ENCODE results near the gene SNRPB.

SNRPB gene

DNA sequence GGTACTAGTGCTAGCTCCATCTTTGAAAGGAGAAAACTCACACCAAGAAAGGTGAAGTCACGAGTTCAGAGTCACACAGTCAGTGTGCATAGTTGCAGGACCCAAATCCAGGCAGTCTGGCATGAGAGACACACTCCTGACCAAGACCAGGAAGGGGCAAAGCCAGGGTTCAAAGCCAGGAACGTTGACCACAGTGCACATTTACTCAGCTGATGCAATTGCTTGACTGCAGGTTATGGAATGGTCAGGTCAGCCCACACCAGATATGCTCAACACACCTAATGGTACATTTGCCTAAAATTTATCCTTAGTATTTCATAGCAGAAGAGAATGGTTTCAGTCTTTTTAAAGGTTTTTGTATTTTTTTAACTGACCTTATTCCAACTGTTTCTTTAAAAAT is 52.2 kb downstream of the SNRPB start:
- DNase-seq = no peak

GRCh38 chr20:2417213-2417541 is 53.4 kb downstream of the SNRPB start:
- no peak for DNase-seq

DNA sequence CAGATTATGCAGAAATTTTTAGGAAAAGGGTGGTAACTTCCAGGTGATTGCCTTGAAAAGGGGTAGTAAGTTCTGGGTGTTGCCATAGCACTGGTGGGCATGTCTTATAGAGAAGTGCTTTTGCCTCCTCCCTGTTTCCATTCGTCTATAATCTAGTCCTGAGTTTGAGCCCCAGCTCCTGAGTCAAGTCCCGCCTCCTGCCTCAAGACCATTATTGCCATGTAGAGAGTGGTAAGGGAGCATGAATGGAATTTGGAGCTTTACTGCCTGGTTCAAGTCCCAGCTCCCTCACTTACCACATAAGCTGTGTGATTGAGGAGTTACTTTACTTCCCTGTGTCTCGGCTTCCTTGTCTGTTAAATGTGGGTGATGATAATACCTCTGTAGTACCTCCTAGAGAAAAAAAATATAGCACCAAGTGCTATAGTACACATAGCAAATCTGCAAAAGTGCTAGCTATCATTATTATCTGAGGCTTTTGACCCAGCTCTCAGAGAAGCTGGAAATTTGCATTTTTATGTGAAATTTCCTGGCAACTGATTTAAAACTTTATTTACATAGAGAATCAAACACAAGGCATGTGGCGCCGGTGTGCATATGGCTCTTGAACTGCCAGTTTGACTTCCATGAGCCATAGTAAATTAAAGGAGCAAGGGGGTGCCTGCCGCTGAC is 53.9 kb downstream of the SNRPB start:
- no peak for DNase-seq
